ENCODE results near the gene SLC25A19.
A peak's percentile ranks its signal among the peaks of the same experiment; 100 is the strongest.

The SLC25A19 gene

GRCh38 chr17:75289115-75289831 lies at the start of gene SLC25A19:
Gene SLC25A19, minus strand, starts transcription at chr17:75289433. Its CDS starts 2,669 bp downstream, at chr17:75286764.
- DNase-seq (ENCODE audit: low spot score) = peak; percentile 99

- DNase-seq (ENCODE audit: low spot score) = peak; percentile 59
Observed at GRCh38 chr17:75338335-75338734, 49.1 kb upstream of the SLC25A19 start.

- DNase-seq (ENCODE audit: low spot score) = no peak
Observed at GRCh38 chr17:75335315-75335714, 46.1 kb upstream of the SLC25A19 start.

- no peak for DNase-seq (ENCODE audit: low spot score)
Observed at GRCh38 chr17:75334723-75335122, 45.5 kb upstream of the SLC25A19 start.

- DNase-seq (ENCODE audit: low spot score) = no peak
Observed at GRCh38 chr17:75331671-75332070, 42.4 kb upstream of the SLC25A19 start.

GRCh38 chr17:75327757-75328156 lies 38.5 kb upstream of the SLC25A19 start:
- no peak for DNase-seq (ENCODE audit: low spot score)

GRCh38 chr17:75326226-75326848 lies 37.1 kb upstream of the SLC25A19 start:
- no peak for DNase-seq (ENCODE audit: low spot score)

- DNase-seq (ENCODE audit: low spot score) = no peak
Observed at GRCh38 chr17:75325827-75326225, 36.6 kb upstream of the SLC25A19 start.

GRCh38 chr17:75325348-75325747 lies 36.1 kb upstream of the SLC25A19 start:
- no peak for DNase-seq (ENCODE audit: low spot score)

GRCh38 chr17:75321506-75321905 lies 32.3 kb upstream of the SLC25A19 start:
- no peak for DNase-seq (ENCODE audit: low spot score)

- DNase-seq (ENCODE audit: low spot score) = no peak
Observed at GRCh38 chr17:75319904-75320691, 30.9 kb upstream of the SLC25A19 start.

- no peak for DNase-seq (ENCODE audit: low spot score)
Observed at GRCh38 chr17:75318615-75319222, 29.5 kb upstream of the SLC25A19 start.

- DNase-seq (ENCODE audit: low spot score) = no peak
Observed at GRCh38 chr17:75318211-75318610, 29.0 kb upstream of the SLC25A19 start.

GRCh38 chr17:75317671-75318070 lies 28.4 kb upstream of the SLC25A19 start:
- no peak for DNase-seq (ENCODE audit: low spot score)

- no peak for DNase-seq (ENCODE audit: low spot score)
Observed at GRCh38 chr17:75316253-75316652, 27.0 kb upstream of the SLC25A19 start.

- DNase-seq (ENCODE audit: low spot score) = peak; percentile 65
Observed at GRCh38 chr17:75315541-75316243, 26.5 kb upstream of the SLC25A19 start.

GRCh38 chr17:75313941-75314551 lies 24.8 kb upstream of the SLC25A19 start:
- peak; percentile 57 for DNase-seq (ENCODE audit: low spot score)

- DNase-seq (ENCODE audit: low spot score) = no peak
Observed at GRCh38 chr17:75308732-75309629, 19.7 kb upstream of the SLC25A19 start.

GRCh38 chr17:75307957-75308731 lies 18.9 kb upstream of the SLC25A19 start:
- DNase-seq (ENCODE audit: low spot score) = no peak
